Measurements from ENCODE around the gene RTTN.
A peak's percentile ranks its signal among the peaks of the same experiment; 100 is the strongest.
"Not testable (repeated sequence)": the region's sequence is repeated elsewhere in the genome, so short reads cannot be mapped to it uniquely, and the experiment has no call there.

The RTTN gene, protein sequence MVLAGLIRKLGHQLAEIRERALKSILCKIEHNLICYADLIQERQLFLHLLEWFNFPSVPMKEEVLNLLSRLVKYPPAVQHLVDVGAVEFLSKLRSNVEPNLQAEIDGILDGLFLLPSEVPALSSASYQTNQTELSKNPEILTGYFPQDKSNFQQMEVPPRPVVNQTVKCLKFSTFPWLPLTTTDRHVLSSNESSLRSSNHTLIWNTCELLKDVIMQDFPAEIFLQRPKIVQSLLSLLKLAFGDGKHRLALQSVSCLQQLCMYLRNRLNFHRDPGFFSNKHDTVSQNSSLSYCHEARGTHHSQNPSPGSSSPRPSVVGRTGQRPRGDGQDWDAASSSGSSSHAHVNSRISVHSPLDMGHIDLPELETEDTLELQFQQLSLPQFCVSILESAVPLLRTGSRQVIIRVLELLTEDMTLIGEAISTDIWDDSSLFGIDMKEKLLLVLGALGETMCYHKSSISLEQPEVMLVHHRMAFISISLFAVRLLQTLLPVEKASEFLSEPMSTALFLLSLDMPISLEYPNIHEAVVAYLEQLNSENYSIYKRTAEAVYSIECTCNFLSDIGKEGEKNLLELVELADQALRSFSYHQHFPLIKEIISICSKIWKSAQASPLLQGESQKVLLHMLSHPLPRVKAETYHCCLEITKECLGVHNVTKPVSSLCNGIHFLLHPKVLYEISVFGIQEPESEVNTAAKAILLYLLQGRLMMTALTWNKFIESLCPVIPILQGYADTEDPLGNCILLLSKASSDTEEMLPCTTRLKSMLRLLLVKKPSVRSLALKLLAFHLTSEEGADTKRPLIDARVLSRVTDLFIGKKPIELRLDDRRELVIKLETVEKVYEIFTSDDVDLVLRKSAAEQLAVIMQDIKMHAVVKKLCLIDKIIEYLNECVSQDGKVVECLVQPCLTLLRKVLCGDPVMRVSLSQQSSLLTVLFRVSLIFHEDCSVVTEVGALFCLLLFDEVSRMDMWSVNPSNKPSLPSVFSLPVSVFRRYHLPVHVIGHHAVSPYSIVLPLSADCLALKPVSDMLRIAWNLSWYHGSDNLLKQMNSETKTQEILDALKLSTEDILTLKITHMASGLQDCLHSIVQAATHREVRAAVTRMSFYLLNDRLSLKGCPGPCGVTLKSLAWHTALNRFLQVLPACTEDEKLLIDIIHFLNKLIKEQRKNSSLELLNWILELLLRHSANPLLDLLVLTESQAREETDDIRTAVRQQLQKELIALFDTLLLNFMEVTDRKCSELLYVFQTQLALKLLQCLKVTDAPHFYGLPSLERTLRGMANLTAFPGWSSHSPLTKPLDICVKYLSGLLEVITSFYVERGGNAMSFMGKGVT (N-terminal part only)

GRCh38 chr18:70205421-70206397, at the start of gene RTTN:
TSS of gene RTTN (minus strand) at chr18:70205687. CDS start at chr18:70205658, 29 bp downstream.
- DNase-seq, result peak; percentile 96

- DNase-seq, result no peak
Observed at GRCh38 chr18:70250781-70251180, 45.3 kb upstream of the RTTN start.

DNA sequence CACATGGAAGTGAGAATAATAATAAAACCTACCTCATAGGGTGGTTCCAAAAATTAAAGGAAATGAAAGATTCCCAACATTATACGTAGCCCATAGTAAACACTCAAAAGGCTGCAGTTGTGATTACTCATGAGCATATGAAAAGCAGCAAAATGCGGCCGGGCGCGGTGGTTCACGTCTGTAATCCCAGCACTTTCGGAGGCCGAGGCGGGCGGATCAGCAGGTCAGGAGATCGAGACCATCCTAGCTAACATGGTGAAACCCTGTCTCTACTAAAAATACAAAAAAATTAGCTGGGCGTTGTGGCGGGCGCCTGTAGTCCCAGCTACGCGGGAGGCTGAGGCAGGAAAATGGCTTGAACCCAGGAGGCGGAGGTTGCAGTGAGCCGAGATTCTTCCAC, 44.4 kb upstream of the RTTN start:
- not testable (repeated sequence) for DNase-seq

- DNase-seq, result no peak
Observed at GRCh38 chr18:70249118-70249517, 43.6 kb upstream of the RTTN start.

DNA sequence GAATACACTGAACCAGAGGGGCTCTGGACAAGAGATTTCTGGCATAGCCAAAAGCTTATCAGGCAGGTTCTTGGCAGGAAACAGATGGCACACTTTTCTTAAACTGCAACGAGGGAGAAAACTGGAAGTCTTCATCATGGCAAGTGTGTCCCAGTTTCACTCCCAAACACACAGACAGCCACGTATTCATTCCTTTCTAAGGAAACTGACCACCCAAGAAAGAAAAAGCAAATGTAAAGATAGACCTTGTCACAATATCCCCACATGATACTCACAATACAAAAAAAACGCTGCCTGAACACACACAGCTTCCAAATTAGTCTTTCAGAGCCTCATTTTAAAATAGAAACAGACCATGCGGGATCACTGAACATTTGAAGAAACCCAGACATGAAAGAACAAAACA, 40.6 kb upstream of the RTTN start:
- DNase-seq, result peak; percentile 43

DNA sequence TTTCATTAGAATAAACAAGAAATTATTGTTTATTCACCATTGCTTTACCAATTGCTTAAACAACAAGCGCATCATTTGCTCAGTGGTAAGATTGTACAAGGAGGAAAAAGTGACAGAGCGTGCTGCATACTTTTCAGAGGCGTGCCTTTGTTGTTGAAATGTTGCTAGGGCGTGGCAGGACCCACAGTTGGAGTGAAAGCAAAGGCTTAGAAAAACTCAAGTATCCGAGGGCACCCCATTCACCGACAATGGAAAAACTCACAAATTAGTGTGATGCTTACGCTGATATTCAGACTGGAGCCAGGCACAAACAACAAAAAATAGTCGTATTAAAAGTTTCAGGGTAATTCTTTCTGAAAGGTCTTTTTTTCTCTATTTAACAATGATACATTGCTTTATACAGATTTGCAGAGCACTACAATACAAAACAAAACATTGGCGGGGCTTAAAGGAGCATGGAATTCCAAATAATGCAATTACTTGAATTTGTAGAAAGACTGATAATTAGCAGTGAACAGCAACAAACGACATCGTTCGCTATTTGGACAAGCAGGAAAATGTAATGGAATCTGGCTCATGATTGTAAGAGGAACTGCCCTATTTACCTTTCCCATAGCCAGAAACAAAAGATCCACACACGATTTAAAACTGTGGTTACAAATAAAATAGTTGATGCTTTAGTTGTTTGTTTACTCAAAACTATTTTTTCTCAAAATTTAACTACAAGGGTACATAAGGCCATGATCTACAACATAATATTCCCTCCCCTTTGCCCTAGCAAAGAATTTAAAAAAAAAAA, 37.8 kb upstream of the RTTN start:
- DNase-seq, result no peak

- not testable (repeated sequence) for DNase-seq
Observed at GRCh38 chr18:70236921-70237320, 31.4 kb upstream of the RTTN start.

- no peak for DNase-seq
Observed at GRCh38 chr18:70235478-70235877, 30.0 kb upstream of the RTTN start.

- peak; percentile 50 for DNase-seq
Observed at GRCh38 chr18:70234667-70235459, 29.4 kb upstream of the RTTN start.

- DNase-seq, result no peak
Observed at GRCh38 chr18:70233974-70234373, 28.5 kb upstream of the RTTN start.

- no peak for DNase-seq
Observed at GRCh38 chr18:70232261-70232660, 26.8 kb upstream of the RTTN start.

DNA sequence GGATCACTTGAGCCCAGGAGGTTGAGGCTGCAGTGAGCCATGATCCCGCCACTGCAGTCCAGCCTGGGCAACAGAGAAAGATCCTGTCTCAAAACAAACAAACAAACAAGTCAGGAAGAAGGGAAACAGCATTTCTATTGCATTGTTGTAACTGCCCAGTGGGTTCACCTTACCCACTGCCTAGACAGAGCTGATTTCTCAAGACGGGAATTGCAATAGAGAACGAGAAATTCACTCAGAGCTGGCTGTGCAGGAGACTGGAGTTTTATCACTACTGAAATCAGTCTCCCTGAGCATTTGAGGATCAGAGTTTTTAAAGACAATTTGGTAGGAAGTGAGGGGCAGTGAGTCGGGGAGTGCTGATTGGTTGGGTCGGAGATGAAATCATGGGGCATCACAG, 24.2 kb upstream of the RTTN start:
- DNase-seq, result no peak

GRCh38 chr18:70228536-70228935, 23.0 kb upstream of the RTTN start:
- peak; percentile 20 for DNase-seq

- no peak for DNase-seq
Observed at GRCh38 chr18:70227438-70227837, 22.0 kb upstream of the RTTN start.

GRCh38 chr18:70221915-70222278, 16.4 kb upstream of the RTTN start:
- DNase-seq, result no peak

DNA sequence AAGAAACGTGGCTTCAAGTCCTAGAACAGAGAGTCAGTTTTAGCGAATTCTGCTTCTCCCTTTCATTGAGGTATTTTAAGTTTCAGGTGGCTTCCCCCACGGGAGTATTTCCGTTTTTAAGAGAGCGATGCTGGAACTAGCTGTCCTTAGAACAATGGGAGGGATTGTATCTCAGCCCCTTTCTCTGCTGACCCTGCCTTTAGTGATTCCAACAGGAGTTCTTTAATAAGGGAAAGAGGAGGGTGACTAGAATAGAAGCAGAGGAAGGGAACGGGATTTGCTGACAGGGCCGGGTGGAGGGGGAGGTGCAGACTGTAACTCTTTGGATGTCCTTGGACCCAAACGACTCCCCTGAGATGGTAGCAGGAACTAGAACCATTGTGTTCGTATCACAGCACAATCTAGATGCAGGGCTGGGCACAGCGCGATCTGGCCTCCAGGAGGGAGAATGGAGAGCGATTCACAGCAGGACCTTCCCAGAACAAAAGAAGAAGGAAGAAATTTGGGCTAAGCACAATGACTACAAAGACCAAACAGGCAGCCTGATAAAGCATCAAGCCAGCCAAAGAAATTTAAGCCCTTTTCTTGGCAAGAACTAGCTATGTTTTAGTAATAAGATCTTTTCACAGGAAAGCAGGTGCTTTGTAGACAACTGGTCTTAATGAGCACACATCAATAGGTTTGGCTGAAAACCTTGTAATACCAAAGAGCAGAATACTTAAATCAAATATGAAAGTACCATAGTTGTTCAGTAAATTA, 15.8 kb upstream of the RTTN start:
- DNase-seq, result no peak

DNA sequence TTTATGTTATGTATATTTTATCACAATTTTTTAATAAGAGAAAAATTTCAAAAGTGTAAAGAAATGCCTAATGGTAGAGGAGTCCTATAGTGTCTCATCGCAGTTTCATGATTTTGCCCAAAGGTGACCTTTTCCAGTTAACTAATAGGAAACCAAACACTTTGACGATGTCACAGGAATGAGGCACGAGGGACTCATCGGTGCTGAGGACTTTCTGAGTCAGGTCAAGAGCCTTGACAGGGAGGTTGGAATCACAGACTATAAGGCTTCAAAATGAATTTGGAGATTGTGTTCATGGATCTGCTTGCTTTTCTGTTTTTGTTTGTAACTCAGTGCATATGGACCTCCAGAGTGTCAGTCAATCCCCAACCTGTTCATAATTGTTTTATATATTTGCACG, 15.1 kb upstream of the RTTN start:
- no peak for DNase-seq

DNA sequence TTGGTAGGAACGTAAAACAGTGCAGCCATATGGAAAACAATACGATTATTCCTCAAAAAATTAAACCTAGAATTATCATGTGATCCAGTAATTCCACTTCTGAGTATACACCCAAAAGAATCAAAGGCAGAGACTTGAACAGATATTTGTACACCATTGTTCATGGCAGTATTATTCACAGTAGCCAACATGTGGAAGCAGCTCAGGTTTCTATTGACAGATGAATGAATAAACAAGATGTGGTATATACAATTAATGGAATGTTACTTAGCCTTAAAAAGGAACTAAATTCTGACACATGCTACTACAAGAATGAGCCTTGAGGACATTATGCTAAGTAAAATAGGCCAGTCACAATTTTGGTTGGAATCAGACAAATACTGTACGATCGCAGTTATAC, 14.2 kb upstream of the RTTN start:
- no peak for DNase-seq

- no peak for DNase-seq
Observed at GRCh38 chr18:70216788-70217187, 11.3 kb upstream of the RTTN start.
